ENCODE measurements around the gene ERGIC1.
"Not testable (repeated sequence)": the region's sequence is repeated elsewhere in the genome, so short reads cannot be mapped to it uniquely, and the experiment has no call there.

ERGIC1 gene

DNA sequence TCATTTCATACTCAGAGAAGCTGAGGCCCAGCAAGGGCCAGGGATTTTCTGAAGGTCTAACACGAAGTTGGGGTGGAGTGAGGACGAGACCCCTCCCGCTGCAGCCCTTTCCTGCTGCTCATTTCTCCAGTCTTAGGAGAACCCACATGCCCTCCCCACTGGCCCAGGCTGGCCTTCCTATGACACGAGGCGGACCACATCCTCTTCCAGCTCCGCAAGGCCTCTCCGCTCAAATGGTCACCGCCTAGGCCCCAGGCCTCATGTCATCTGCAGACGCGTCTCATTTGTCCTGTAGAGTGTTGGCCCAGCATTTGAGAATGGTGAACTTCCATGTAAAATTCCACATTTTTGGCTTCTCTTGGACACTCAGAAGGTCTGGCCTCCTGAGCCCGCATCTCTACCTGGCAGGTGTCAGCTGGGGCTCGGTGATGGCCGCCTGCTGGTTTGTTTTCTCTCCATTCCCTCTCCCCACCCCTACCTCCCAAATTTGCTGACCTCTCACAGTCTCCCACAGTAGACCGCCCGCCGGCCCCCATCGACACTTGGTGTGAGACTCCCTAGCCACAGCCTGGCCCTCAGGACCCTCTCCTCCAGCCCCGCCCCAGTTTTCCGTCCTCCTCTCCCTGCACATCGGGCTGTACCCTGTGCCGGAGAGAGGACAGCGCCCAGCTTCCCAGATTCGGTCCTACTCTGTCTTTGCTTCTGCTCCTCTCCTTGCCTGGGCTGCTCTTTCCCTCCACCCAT, 51.7 kb downstream of the ERGIC1 start:
- DNase-seq: no peak

DNA sequence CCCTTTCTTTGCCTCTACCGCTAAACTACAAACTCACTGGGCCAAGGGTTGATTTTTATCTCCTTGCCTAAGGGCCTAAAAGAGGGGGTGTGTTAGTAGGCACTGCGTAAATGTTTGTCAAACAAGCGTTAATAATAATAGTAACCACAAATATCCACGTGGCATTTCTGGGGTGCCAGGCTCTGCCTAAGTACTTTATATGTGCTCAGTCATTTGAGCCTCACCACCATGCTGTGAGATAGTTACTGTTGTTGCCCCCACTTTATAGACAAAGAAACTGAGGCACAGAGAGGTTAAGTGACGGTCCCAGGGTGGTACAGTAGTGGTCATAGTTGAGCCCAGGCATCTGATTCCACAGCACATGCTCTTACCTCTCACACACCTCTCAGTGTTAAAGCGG, 52.4 kb downstream of the ERGIC1 start:
- DNase-seq: no peak

DNA sequence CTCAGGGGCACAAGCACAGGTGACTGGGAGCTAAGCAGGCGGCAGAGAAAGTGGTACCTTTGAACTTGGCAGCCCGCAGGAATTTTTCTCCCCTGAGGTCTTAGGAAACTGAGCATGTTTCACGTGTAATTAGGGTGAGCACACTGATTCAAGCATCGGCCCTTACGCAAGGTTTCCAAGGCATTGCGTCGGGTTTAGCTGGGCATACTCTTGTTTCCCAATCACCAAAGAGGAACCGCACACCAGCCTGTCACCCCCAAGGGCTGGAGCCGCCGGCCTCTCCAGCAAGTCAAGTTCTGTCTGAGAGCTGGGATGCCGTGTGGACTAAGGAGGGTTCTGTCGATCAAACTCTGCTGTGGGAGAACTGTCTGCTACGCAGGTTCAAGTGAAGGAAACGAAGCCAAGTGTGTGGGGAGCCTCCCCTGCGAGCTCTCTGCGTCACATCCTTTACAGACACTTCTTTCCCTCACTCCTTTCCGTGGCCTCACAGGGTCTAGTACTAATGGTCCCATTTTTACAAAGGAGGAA, 53.0 kb downstream of the ERGIC1 start:
- DNase-seq: no peak

DNA sequence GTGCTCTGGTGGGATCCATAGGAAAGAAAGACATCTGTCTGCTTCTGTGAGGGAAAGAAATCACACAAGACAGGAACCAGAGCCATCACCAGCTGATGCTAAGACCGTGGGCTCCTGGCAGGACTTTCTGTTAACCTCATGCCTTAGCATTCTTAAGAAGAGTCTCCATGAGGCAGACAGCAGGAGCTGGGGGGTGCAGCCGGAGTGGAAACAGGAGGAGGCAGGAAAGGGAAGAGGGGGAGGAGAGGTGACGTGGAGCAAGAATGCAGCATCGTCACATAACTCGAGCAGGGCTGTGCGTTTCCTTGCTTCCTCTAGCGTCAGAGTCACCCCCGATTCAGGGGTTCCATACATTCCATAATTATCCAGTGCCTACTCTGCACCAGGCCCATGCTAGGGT, 53.6 kb downstream of the ERGIC1 start:
- DNase-seq: no peak

DNA sequence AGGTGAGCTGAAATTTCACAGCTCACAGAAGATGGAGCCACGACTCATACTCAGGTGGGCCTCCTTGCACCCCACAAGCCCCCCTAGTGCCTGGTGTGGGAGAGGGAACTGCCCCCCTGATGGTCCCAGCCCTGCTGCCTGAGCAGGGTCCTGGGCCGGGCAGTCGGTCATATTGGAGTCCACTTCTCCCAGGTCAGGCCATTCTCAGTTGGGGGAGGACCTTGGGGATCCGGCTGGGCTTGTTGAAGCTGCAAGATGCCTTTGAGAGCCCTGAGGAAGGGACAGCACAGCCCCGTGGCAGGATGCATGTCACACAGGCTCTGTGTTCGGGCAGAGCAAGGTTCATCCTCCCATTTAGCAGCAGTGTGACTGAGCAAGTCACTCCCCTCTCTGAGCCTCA, 56.6 kb downstream of the ERGIC1 start:
- DNase-seq: no peak

DNA sequence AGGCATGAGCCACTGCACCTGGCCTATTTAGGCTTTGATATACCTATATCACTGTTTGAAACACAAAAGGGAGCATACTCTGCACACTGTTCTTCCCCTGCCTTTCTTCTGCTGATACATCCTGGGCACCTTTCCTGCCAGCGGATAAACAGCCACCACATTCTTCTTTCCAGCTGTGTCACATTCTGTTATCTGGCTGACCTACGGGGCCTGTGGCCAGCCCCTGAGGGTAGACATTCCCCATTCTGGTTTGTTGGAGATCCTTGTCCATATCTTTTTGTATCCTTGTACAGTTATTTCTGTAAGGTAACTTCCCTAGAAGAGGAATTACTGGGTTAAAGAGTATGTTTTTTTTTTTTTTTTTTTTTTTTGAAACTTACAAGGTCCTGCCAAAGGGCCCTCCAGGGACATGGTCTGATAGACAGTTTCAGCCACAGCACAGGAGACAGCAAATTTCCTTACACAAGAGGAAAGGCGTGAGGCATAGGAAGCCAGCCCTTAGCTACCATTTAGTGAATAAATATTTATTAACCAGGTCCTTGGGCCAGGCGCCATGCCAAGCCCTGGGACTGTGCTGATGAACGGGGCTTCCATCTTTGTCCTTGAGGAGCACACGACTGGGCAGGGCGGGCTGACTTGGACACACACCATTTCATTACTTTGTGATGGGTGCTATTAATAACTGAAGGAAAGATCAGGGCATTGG, 57.8 kb downstream of the ERGIC1 start:
- DNase-seq: no peak

DNA sequence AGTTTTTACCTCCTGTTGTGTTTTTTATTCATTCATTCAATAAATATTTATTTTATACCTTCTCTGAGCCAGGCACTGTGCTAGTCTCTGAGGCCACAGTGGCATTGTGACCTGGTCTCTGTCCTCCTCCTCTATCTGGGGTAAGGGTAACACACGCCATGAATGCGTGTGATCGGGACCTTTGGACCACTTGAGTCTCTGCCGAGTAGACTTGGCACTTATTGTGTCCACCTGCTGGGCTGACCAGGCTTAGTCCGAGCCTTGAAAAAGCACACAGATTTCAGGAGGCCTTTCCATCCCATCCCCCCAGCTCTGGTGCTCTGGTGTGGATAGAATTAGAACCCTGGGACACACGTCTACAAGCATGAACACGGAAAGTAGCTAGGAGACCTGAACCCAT, 58.7 kb downstream of the ERGIC1 start:
- no peak for DNase-seq

DNA sequence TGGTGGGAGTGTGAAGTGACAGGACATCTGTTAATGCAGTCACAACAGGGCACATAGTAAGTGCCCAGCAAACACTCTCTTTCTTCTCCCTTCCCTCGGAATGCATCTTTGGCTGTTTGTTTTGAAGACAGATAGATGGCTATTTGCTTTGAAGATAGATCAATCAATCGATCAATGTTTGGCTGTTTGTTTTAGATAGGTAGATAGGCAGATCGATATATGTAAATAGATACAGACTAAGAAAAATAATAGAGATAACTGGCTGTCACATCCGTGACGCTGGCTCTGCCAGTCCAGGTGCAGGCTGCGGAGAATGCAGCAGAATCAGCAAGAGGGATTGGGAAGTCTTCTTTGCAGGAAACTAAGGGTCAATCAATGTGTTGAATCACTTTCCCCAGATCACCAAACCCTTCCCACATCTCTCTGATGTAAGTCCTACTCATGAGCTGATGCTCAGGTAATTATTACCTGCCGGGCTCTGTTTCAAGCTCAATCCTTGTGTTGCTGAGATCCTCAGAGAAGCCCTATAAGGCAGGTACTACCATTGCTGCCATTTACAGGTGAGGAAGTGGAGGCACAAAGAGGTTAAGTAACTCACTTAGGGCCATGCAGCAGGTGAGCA, 60.8 kb downstream of the ERGIC1 start:
- no peak for DNase-seq

DNA sequence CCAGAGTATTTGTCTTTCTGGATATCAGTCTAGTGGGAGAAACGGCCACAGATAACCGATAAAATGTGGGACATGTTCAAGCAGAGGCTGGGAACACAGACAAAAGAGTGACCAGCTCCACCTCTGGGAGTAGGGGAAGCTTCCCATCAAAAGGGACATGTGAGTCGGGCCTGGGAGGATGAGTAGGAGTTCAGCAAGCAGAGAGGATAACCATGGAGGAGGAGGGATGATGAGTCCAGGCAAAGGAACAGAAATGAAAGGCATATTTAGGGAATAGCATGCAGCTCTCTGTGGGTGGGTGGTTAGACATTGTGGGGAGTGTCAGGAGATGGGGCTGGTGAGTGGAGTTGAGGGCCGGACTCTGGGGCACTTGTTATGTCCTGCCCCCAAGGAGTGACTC, 61.5 kb downstream of the ERGIC1 start:
- DNase-seq: no peak

DNA sequence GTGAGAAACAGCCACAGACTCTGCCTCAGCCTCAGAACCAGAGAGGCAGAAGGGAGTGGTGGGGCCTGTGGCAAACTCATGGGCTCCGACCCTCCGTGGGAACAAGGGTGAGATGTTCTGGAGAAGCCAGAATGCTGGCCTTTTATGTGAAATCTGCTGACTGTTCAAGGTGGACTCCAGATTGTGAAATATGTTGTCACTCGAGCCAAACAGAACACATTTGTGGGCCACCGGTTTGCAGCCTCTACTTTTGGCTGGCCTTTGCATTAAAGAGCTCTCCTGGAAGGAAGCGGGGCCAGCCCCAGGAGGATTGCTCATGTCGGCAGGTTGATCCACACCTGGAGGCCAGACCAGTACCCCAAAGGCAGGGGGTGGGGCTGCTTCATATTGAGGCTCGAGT, 62.4 kb downstream of the ERGIC1 start:
- DNase-seq: no peak

DNA sequence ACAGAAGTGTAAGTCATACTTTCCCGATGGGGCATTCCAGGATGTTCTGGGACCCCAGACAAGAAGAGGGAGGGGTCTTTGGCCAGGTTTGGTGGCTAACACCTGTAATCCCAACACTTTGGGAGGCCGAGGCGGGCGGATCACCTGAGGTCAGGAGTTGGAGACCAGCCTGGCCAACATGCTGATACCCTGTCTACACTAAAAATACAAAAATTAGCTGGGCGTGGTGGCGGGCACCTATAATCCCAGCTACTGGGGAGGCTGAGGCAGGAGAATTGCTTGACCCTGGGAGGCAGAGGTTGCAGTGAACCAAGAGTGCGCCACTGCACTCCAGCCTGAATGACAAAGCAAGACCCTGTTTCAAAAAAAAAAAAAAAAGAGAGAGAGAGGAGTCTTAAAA, 63.0 kb downstream of the ERGIC1 start:
- not testable (repeated sequence) for DNase-seq

DNA sequence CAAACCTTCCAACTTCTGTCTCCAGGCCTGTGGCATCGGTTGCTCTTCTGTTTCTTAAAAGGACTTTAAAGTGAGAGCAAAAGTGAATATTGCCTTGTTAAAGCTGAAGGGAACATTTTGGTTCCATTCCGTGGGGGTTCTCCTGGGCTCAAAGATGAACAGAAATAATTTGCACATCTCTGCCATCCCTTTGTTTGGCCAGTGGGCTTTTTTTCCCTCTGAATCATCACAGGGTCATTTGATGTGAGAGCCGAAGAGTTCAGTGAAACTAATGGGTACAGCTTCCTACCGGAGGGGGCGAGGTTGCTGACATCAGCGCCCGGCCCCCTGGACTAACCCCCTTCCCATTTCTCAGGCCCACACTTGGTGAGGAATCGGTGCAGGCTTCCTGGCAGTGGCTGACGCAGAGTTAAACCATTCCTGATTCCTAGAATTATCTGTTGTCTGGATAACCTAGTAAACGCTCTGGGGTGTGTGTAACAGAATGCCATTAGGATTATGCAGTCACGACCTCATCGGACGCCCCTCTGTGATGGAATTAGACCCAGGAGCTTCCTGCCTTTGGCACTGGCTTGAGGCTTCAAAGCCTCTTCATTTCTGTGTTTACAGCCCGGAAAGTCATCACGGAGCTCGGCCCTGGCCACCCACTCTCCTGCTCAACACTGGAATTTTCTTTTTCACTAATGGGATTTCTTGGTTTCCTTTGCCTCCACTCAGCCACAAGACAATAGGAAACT, 63.6 kb downstream of the ERGIC1 start:
- no peak for DNase-seq

DNA sequence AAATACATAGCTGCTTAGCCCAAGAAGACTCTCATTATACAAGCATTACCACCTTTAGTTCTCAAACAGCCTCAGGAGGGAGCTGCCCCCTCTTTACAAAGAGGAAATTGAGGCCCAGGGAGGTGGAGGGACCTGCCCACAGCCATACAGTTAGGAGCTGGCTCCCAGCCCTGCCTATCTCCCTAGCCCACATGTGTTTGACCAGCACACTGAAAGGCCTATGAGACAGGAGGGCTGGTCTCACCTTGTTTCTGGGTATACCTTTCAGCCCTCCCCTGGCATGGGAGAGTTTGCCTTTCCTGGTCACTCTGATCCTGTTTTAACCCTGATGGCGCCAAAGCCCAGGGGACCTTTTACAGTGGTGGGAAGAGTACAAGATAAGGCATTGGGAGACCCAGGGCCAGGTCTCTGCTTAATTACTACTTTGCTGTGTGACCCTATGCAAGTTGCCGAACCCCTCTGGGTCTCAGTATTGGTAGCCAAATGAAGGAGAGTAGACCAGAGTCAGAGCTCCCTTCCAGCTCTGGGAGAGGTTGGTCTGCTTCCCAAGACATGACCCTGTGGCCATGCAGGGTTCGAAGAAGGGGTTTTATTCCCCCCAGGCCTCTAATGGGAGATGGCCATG, 64.3 kb downstream of the ERGIC1 start:
- DNase-seq: no peak

DNA sequence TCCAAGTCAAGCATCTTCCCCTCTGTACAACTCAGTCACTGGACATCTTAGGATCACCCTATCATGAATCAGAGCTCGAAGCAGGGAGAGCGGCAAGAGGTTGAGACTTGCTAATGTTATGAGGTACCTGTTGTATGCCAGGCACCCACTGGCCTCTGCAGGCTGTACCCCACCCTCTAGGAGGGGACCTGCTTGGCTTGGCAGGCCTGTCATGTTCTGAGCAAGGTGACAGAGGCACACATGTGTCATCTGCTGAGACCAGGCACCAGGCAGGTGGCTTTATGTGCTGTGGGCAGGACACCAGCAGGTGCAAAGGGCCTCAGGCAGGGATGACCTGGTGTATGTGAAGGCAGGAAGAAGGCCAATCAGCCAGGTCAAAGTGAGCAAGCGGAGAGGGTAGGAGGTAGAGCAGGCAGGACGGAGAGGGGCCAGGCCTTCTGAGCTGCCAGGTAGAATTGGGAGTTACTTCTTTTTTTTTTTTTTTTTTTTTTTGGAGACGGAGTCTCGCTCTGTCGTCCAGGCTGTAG, 64.9 kb downstream of the ERGIC1 start:
- DNase-seq: no peak

DNA sequence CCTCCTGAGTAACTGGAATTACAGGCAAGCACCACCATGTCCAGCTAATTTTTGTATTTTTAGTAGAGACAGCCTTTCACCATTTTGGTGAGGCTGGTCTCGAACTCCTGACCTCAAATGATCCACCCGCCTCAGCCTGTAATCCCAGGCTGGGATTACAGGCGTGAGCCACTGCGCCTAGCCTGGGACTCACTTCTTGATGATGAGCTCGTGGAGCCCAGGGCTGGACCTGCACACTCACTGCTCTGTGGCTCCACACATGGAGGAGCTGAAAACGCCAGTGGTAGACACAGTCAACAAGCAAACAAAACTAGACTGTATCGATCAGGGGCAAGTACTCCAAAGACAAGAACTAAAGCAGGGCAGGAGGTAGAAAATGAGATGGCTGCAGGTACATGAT, 65.4 kb downstream of the ERGIC1 start:
- no peak for DNase-seq

DNA sequence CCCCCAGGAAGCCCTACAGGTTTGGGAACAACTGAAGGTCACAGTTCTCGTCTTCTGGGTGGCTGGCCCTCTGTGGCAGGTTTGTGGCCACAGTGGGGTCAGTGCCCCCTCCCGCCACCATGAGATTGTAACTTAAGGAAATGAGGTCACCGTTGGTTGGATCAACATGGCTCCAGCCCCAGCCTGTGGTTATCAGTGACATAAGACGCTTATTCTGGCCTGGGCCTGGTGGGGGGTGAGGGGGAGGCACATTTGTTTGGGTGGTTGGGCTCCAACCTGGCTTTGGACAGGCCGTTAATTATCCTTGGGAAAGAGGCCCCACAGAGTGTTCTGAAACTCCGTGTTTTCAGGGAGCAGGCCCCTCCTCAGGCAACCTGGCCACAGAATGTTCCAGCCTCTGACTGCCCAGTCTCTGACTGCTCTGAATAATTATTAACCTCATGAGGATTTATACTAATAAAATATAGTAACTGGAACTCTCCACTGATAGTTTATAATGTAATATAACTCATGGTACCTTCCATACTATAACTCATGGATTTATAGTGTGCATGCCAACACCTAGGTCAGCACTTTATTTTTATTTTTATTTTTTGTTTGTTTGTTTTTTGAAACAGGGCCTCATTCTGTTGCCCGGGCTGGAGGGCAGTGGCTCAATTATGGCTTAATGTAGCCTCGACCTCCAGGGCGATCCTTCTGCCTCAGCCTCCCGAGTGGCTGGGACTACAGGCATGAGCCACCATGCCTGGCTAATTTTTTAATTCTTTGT, 67.1 kb downstream of the ERGIC1 start:
- DNase-seq: no peak

DNA sequence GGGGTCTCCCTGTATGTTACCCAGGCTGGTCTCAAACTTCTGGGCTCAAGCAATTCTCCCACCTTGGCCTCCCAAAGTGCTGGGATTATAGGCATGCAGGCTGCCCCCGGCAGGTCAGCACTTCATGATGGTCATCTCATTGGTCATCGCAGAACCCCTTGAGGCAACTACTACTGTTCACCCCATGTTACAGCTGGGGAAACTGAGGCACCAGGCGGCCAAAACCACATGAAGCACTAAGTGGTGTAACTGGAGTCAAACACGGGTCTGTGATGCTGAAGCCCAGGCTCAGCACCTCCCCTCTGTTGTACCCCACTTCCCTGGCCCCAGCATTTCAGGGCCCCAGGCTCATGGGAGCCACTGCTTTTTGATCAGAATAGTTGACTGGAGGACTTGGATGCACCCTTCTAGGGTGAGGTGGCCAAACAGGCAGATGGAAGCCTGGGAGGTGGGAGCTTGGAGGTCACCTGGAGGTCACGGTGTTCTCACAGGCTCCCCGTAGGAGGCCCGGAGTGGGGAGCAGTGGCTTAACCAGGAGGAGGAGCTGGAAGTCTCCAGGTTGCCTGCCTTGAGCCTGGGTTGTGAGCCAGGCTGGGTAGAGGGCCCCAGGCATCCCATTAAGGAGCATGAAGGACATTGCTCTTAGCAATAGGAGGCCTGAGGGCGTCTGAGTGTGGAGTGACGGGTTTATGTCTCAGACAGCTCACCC, 67.9 kb downstream of the ERGIC1 start:
- no peak for DNase-seq

DNA sequence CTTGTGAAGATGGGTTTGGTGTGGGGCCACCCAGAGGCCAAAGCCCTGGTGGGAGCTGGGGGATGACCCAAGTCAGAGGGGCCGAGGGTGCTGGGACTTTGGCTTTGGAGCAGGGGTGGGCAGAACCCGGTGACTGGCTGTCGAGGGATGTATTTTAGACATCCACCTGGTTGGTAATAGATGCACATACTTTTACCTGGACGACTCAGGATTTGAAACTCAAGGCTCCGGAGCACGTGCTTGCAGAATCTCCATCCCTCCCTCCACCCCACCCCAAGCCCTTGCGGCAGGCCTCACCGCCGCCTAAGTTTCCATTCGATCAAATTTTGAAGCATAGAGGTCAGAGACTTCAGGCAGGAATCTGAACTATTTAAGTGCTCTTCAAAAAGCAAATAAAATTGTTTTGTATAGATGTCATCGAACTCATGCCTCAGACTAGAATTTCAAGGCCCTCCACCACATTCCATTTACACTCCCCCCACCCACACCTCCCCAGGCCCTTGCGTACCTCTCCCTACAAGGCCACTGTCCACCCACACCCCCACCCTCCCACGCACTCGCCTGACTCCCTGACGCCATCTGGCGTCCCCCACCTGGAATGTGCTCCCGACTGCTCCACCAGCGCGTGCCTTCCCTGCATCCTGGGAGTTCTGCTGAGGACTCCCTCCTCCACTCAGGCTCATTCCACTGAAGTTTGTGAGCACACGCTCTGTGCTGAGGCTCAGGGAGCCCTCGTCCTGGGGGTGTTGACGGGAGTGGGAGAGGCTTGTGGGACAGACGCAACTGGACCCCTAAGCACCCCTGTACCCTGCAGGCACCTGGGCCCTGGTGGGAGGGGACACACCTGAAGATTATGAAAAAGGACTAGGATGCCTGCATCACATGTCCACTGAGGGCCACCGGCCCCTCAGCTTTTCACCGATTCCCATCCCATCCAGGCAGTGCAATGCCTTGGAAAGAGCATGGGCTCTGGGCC, 68.7 kb downstream of the ERGIC1 start:
- DNase-seq: no peak

DNA sequence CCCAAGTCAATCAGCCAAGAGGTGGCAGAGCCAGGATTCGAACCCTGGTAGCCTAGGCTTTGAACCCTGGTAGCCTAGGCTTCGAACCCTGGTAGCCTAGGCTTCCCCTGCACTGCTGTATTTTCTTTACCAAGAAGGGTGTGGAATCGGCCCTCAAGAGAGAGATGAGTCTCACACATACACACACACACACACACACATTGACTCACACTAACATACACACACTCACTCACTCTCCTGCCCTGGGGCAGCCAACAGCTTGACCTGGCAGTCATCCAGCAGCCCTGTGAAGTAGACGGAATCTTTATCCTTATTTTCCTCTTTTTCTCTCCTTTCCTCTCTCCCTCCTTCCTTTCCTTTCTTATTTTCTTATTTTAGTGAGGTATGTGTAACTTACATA, 69.7 kb downstream of the ERGIC1 start:
- DNase-seq: no peak

DNA sequence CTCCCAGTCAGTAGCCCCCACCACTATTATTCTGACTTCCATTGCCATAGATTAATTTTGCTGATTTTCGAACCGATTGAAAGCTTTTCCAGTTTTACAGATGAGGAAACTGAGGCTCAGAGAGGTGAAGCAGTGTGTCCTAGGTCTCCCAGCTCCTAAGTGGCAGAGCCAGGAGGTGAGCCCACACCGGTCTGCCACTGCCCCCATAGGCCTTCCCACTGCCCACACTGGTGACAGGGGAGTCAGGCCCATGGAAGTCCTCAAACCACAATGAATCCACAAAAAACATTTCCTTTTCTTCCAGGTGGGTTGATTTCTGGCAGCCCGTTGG, 70.2 kb downstream of the ERGIC1 start:
- DNase-seq: no peak
